IPS DF 6.9 (cell line): ENCODE measurements around the gene VPS33B.

Experiments used
- DNase-seq: peaks from one replicate; pipeline ENCODE4 v3.0.0-alpha.2; 2013; ENCODE audit warnings: low read depth, low spot score
- H3K27ac ChIP-seq: one replicate; pipeline ENCODE4 v1.5.1; 2013; ENCODE audit warnings: low read length, control low read depth
- H3K27me3 ChIP-seq: 2 replicates; pipeline ENCODE4 v1.6.1; 2013; ENCODE audit warnings: mild to moderate bottlenecking, low read length; ENCODE audit not compliant: control insufficient read depth, insufficient read depth
- H3K36me3 ChIP-seq: 2 replicates; pipeline ENCODE4 v1.6.1; 2013; ENCODE audit warnings: low read length; ENCODE audit not compliant: control insufficient read depth, insufficient read depth
- H3K4me1 ChIP-seq: 2 replicates; pipeline ENCODE4 v1.6.1; 2013; ENCODE audit warnings: low read length; ENCODE audit not compliant: control insufficient read depth, insufficient read depth
- H3K4me3 ChIP-seq: 2 replicates; pipeline ENCODE4 v1.5.1; 2013; ENCODE audit warnings: mild to moderate bottlenecking, low read length
- H3K9me3 ChIP-seq: 2 replicates; pipeline ENCODE4 v1.6.1; 2013; ENCODE audit warnings: low read length, inconsistent platforms; ENCODE audit not compliant: control insufficient read depth, insufficient read depth
- WGBS: extraction: QIAGEN DNeasy Blood & Tissue Kit; methylation state at CpG from one replicate; pipeline ENCODE4 v1.1.7; 2013; ENCODE audit warnings: mixed read lengths, missing lambda C conversion rate; ENCODE audit not compliant: insufficient read length, insufficient coverage; 5-methylcytosine and 5-hydroxymethylcytosine counted together

Gene VPS33B

GRCh38 chr15:90998737-90999136, 23.7 kb downstream of the VPS33B start:
- no CpG with 5 or more reads among the region's 8 CpGs for WGBS
- H3K4me1 ChIP-seq, result no peaks in the 10 kb centered on the region
- H3K36me3 ChIP-seq, result peaks cover 20% of the 10 kb centered on the region; the same call in 1 of the 2 replicates
- no peaks in the 10 kb centered on the region for H3K9me3 ChIP-seq
- DNase-seq, result no peak
- no peaks in the 10 kb centered on the region for H3K27me3 ChIP-seq
- H3K4me3 ChIP-seq, result no peak overlapping the region
- no peak overlapping the region for H3K27ac ChIP-seq

- Histone ChIP-seq H3K4me3 (peak within 1 kb of the TSS; percentile 77), H3K9me3 (no peaks in the 10 kb centered on the region), H3K4me1 (no peaks in the 10 kb centered on the region), H3K27ac (no peak within 1 kb of the TSS), H3K36me3 (peaks cover 9% of the 10 kb centered on the region; the same call in 1 of the 2 replicates), H3K27me3 (no peaks in the 10 kb centered on the region)
- no CpG with 5 or more reads among the region's 75 CpGs for WGBS
- DNase-seq, result peak; percentile 87
These were observed 27.7 kb downstream of the VPS33B start, which contains the start of gene PRC1 for GRCh38 chr15:90994417-90995311. Gene PRC1 (minus strand): TSS chr15:90994535. CDS start chr15:90994417, 118 bp downstream.

DNA sequence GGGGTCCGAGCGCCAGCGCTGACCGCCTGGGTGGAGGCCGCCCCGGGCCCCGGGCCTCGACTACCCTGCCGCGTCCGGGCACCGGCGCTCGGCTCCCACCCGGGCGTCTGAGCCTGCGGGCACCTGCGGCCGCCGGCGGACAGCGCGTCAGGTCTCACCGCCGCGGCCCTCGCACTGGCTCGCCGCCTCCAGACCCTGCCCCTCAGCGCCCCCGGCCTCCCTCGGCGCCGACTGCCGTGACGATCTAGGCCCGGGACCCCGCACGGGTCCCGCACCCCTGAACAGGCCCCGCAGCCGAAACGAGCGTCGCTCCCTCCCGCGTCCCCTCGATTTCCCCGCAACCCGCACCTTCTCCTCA, 28.4 kb downstream of the VPS33B start:
- Histone ChIP-seq H3K27me3 (no peaks in the 10 kb centered on the region), H3K27ac (no peak overlapping the region), H3K4me1 (no peaks in the 10 kb centered on the region), H3K9me3 (no peaks in the 10 kb centered on the region), H3K4me3 (peak overlapping the region; percentile 77), H3K36me3 (peaks cover 6% of the 10 kb centered on the region; the same call in 1 of the 2 replicates)
- WGBS, result no CpG with 5 or more reads among the region's 50 CpGs
- DNase-seq, result no peak

GRCh38 chr15:90991587-90992285, 30.7 kb downstream of the VPS33B start:
- Histone ChIP-seq H3K27ac (no peak overlapping the region), H3K4me1 (no peaks in the 10 kb centered on the region), H3K36me3 (no peaks in the 10 kb centered on the region), H3K9me3 (no peaks in the 10 kb centered on the region), H3K4me3 (no peak overlapping the region), H3K27me3 (no peaks in the 10 kb centered on the region)
- no peak for DNase-seq
- WGBS, result no CpG with 5 or more reads among the region's 6 CpGs

GRCh38 chr15:90990446-90990845, 31.9 kb downstream of the VPS33B start:
- Histone ChIP-seq H3K9me3 (no peaks in the 10 kb centered on the region), H3K4me3 (no peak overlapping the region), H3K4me1 (no peaks in the 10 kb centered on the region), H3K27ac (no peak overlapping the region), H3K36me3 (no peaks in the 10 kb centered on the region), H3K27me3 (no peaks in the 10 kb centered on the region)
- DNase-seq, result no peak
- no CpG with 5 or more reads among the region's 4 CpGs for WGBS

GRCh38 chr15:90989040-90989768, 33.2 kb downstream of the VPS33B start:
- no peaks in the 10 kb centered on the region for H3K9me3 ChIP-seq
- no peaks in the 10 kb centered on the region for H3K27me3 ChIP-seq
- no peak overlapping the region for H3K4me3 ChIP-seq
- DNase-seq, result no peak
- WGBS, result no CpG with 5 or more reads among the region's 7 CpGs
- H3K36me3 ChIP-seq, result no peaks in the 10 kb centered on the region; the same call in 1 of the 2 replicates
- H3K27ac ChIP-seq, result no peak overlapping the region
- H3K4me1 ChIP-seq, result no peaks in the 10 kb centered on the region

- no peaks in the 10 kb centered on the region for H3K9me3 ChIP-seq
- DNase-seq, result no peak
- H3K27ac ChIP-seq, result no peak overlapping the region
- peaks cover 5% of the 10 kb centered on the region; the same call in 1 of the 2 replicates for H3K36me3 ChIP-seq
- no peaks in the 10 kb centered on the region for H3K27me3 ChIP-seq
- no peak overlapping the region for H3K4me3 ChIP-seq
- no CpG with 5 or more reads among the region's 6 CpGs for WGBS
- no peaks in the 10 kb centered on the region for H3K4me1 ChIP-seq
These were observed 34.1 kb downstream of the VPS33B start for GRCh38 chr15:90988296-90988695.

DNA sequence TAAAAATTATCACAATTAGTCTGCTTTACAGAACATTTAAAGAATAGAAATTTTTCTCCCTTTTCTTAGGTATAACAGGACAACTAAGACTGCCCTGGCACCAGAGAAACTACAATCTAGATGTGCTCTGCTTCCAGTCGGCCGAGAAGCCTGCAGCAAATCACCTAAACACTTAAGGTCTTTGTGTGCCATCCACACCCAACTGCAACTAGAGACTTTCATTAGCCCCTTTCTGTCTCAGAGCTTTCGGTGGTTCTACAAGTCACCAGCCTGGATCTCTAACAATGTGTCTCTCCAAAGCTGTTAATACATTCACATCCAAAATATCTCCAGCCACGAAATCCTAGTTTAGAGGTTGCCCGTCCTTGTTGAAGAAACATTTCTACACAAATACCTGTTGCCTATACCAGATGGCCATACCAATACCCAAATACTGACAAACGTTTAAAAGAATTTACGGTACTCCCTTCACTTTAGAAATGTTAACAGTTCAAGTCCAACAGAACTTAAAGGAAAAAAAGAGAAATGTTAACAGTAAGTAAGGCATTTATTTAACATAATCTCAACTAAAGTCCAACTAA, 34.7 kb downstream of the VPS33B start:
- no CpG with 5 or more reads among the region's 7 CpGs for WGBS
- Histone ChIP-seq H3K27ac (no peak overlapping the region), H3K27me3 (no peaks in the 10 kb centered on the region), H3K4me1 (no peaks in the 10 kb centered on the region), H3K4me3 (no peak overlapping the region), H3K9me3 (no peaks in the 10 kb centered on the region), H3K36me3 (peaks cover 9% of the 10 kb centered on the region; the same call in 1 of the 2 replicates)
- no peak for DNase-seq

DNA sequence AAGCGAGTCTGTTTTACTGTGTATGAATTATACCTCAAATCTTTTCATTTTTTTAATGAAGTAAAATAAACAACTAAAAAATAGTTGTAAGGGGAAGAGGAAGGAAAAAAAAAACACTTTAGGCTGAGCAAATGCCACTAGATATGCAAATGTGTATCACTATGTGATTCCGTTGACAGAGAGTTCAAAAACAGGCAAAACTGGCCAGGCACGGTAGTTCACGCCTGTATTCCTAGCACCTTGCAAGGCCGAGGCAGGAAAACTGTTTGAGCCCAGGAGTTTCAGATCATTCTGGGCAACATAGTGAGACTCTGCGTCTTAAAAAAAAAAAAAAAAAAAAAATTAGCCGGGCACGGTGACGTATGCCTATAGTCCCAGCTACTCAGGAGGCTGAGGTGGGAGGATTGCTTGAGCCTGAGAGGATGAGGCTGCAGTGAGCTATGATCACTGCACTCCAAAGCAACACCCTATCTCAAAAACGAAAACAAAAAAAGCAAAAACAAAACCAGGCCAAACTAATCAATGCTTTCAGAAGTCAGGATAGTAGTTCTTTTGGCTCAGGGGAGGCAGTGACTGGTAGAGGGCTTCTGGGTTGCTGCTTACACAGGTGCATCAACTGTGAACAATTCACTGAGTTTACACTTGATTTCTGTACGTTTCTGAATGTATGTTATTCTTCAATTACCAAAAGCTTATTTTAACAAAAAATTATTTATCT, 35.4 kb downstream of the VPS33B start:
- no peaks in the 10 kb centered on the region for H3K4me1 ChIP-seq
- H3K36me3 ChIP-seq, result peaks cover 11% of the 10 kb centered on the region; the same call in 1 of the 2 replicates
- H3K9me3 ChIP-seq, result no peaks in the 10 kb centered on the region
- no CpG with 5 or more reads among the region's 11 CpGs for WGBS
- DNase-seq, result no peak
- no peaks in the 10 kb centered on the region for H3K27me3 ChIP-seq
- H3K27ac ChIP-seq, result no peak overlapping the region
- H3K4me3 ChIP-seq, result no peak overlapping the region
